Duodenal mucosa (tissue), 2 donors: ENCODE measurements around the gene PVRIG.
"Not testable (repeated sequence)": the region's sequence is repeated elsewhere in the genome, so short reads cannot be mapped to it uniquely, and the experiment has no call there.

ENCODE experiments used
- H3K27ac ChIP-seq: one replicate; pipeline ENCODE4 v1.7.0; 2013; ENCODE audit warnings: low read depth, low read length
- H3K27me3 ChIP-seq, 2 donors: one replicate each; pipeline ENCODE4 v1.7.0; 2013; ENCODE audit warnings: low read length in 2 of 2, control low read depth in 1 of 2; ENCODE audit not compliant: insufficient read depth in 2 of 2, control insufficient read depth in 1 of 2
- H3K36me3 ChIP-seq, 2 donors: one replicate each; pipeline ENCODE4 v1.7.0; 2013; ENCODE audit warnings: low read length in 2 of 2, control low read depth in 1 of 2; ENCODE audit not compliant: insufficient read depth in 2 of 2, control insufficient read depth in 1 of 2
- H3K4me1 ChIP-seq, 2 donors: one replicate each; pipeline ENCODE4 v1.7.0; 2013; ENCODE audit warnings: low read length in 2 of 2, control low read depth in 1 of 2; ENCODE audit not compliant: insufficient read depth in 2 of 2, control insufficient read depth in 1 of 2
- H3K4me3 ChIP-seq, 2 donors: one replicate each; pipeline ENCODE4 v1.7.0; 2013; ENCODE audit warnings: low read length in 2 of 2, low read depth in 1 of 2
- H3K9ac ChIP-seq, 2 donors: one replicate each; pipeline ENCODE4 v1.7.0; 2013; ENCODE audit warnings: low read length in 2 of 2, low read depth in 1 of 2
- H3K9me3 ChIP-seq, 2 donors: one replicate each; pipeline ENCODE4 v1.7.0; 2013; ENCODE audit warnings: low read length in 2 of 2, control low read depth in 1 of 2; ENCODE audit not compliant: control insufficient read depth in 1 of 2

Gene PVRIG

GRCh38 chr7:100213672-100214071, 6.1 kb upstream of the PVRIG start:
- Histone ChIP-seq H3K9me3 (no peaks in the 10 kb centered on the region), H3K27ac (no peak overlapping the region), H3K27me3 (no peaks in the 10 kb centered on the region), H3K4me3 (no peak overlapping the region), H3K4me1 (peaks cover 22 to 28% of the 10 kb centered on the region in 2 donors), H3K9ac (no peak overlapping the region), H3K36me3 (no peaks in the 10 kb centered on the region)

DNA sequence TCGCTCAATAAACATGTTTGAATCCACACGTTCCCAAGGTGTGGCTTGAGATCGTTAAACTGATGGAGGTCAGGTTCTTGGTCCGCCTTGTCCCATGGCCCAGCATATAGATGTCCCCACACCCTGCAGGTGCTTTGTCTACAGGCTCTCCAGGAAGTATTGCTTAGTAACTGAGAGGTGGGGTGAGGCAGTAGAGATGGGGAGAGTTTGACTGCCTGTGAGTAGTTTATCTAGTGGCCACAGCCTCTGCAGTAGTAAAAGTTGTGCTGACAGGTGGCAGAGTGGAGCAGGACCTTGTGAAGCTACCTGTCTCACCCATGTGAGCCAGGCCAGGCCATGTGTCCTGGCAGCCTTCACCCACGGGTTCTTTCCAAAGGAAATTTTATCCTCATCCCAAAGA, 5.4 kb upstream of the PVRIG start:
- not testable (repeated sequence) for H3K9ac ChIP-seq, H3K36me3 ChIP-seq, H3K27ac ChIP-seq, H3K4me3 ChIP-seq, H3K9me3 ChIP-seq, H3K27me3 ChIP-seq
- peaks cover 16 to 24% of the 10 kb centered on the region in 2 donors for H3K4me1 ChIP-seq

GRCh38 chr7:100215895-100216294, 3.9 kb upstream of the PVRIG start:
- no peaks in the 10 kb centered on the region for H3K27me3 ChIP-seq
- H3K27ac ChIP-seq, result no peak overlapping the region
- no peak overlapping the region for H3K4me3 ChIP-seq
- H3K4me1 ChIP-seq, result peaks cover 11 to 22% of the 10 kb centered on the region in 2 donors
- no peaks in the 10 kb centered on the region for H3K36me3 ChIP-seq
- no peaks in the 10 kb centered on the region for H3K9me3 ChIP-seq
- no peak overlapping the region for H3K9ac ChIP-seq

DNA sequence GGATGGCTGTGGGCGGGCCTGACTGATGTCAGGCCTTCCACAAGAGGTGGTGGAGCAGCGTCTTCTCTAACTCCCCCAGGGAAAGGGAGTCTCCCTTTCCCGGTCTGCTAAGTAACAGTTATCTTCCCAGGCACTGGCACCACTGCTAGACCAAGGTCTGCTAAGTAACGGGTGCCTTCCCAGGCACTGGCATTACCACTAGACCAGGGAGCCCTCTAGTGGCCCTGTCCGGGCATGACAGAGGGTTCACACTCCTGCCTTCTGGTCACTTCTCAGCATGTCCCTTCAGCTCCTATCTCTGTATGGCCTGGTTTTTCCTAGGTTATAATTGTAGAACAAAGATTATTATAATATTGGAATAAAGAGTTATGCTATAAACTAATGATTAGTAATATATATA, 1.8 kb upstream of the PVRIG start:
- H3K4me3 ChIP-seq, H3K9me3 ChIP-seq, H3K36me3 ChIP-seq, H3K9ac ChIP-seq, H3K27ac ChIP-seq, H3K27me3 ChIP-seq: not testable (repeated sequence)
- peaks cover 5 to 15% of the 10 kb centered on the region in 2 donors for H3K4me1 ChIP-seq

DNA sequence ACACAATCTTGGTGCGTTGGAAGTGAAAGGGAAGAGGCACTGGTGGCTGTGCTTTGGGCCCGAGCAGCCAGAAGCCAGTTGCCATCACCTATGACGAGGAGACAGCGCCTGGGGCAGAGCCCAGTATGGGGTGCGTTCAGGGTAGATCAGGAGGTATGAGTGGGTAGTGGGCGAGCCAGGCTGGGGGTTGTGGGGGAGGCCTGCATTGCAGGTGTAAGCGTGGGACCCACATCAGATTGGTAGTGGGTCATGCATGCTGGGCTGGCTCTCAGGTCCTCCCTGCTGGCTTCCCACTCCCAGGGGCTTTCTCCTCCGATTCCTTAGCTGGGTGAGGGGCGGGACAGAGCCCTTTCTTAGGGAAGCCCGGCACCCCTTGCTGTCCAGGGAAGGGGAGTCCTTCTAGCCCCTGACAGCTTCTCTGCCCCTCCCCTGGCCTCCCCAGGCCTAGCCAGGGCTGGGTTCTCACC, 445 bp upstream of the PVRIG start:
- no peaks in the 10 kb centered on the region for H3K27me3 ChIP-seq
- peak overlapping the region; percentile 20 for H3K27ac ChIP-seq
- H3K4me1 ChIP-seq, result peaks cover 0 to 7% of the 10 kb centered on the region in 2 donors
- H3K9ac ChIP-seq, result no peak overlapping the region
- H3K36me3 ChIP-seq, result peaks cover 0 to 10% of the 10 kb centered on the region in 2 donors
- H3K9me3 ChIP-seq, result no peaks in the 10 kb centered on the region
- H3K4me3 ChIP-seq, result no peak overlapping the region

DNA sequence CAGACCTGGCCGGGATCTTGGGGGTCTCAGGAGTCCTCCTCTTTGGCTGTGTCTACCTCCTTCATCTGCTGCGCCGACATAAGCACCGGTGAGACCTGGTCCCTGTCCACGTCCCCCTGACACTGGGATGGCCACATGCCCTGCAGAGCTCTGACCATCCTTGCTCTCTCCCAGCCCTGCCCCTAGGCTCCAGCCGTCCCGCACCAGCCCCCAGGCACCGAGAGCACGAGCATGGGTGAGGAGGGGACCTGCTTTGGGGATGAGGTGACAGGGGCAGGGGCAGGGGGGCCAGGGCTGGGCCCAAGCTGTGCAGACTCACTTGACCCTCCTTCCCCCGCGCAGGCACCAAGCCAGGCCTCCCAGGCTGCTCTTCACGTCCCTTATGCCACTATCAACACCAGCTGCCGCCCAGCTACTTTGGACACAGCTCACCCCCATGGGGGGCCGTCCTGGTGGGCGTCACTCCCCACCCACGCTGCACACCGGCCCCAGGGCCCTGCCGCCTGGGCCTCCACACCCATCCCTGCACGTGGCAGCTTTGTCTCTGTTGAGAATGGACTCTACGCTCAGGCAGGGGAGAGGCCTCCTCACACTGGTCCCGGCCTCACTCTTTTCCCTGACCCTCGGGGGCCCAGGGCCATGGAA, 959 bp downstream of the PVRIG start:
- Histone ChIP-seq H3K9ac (peak overlapping the region; percentile 20 to 47), H3K27ac (peak overlapping the region; percentile 51), H3K9me3 (no peaks in the 10 kb centered on the region), H3K4me3 (peak overlapping the region; percentile 21 to 28), H3K27me3 (no peaks in the 10 kb centered on the region), H3K36me3 (peaks cover 0 to 10% of the 10 kb centered on the region in 2 donors), H3K4me1 (peaks cover 0 to 7% of the 10 kb centered on the region in 2 donors)

- H3K9me3 ChIP-seq, result no peaks in the 10 kb centered on the region
- no peaks in the 10 kb centered on the region for H3K27me3 ChIP-seq
- peak overlapping the region; percentile 21 to 51 for H3K4me3 ChIP-seq
- H3K4me1 ChIP-seq, result peaks cover 0 to 7% of the 10 kb centered on the region in 2 donors
- peaks cover 0 to 10% of the 10 kb centered on the region in 2 donors for H3K36me3 ChIP-seq
- H3K9ac ChIP-seq, result peak overlapping the region; percentile 47 to 54
- peak overlapping the region; percentile 51 for H3K27ac ChIP-seq
Measured at GRCh38 chr7:100221231-100221718, 1.5 kb downstream of the PVRIG start.

- H3K4me1 ChIP-seq, result peaks cover 0 to 7% of the 10 kb centered on the region in 2 donors
- H3K36me3 ChIP-seq, result peaks cover 0 to 10% of the 10 kb centered on the region in 2 donors
- peak overlapping the region; percentile 46 for H3K27ac ChIP-seq
- peak overlapping the region; percentile 44 to 54 for H3K9ac ChIP-seq
- H3K27me3 ChIP-seq, result no peaks in the 10 kb centered on the region
- no peaks in the 10 kb centered on the region for H3K9me3 ChIP-seq
- H3K4me3 ChIP-seq, result peak overlapping the region in 1 of 2 donors; percentile 51
Measured at GRCh38 chr7:100221767-100222444, 2.2 kb downstream of the PVRIG start.

DNA sequence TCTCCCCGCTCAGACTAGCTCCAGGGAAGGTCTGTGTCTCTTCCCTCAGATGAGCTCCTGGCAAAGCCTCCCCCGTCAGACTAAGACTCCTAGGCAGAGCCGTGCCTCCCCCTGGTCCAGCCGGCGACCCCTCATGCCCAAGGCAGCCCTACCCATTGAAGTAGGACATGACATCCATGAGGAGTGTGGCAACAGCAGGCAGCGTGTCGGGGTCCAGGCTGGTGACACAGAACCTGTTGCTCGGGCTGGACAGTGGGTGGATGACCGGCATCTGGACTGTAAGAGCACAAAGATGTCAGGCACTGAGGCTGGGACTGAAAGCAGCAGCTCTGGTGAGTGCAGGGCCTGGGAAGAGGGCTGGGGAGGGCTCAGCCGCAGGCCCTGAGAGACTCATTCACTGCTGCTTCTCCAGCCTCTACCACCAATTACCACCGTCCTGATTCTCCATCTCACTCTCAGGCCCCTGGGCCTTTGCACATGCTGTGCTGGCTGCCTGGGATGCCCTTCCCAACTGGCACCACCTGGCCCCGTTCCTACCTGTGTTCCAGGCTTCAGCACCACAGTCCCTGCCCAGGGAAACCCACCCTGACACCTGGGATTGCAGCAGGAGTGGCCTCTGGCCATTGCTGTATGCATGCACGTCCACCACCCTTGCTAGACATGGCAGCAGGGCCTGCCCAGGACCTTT, 2.8 kb downstream of the PVRIG start:
- H3K9ac ChIP-seq, result no peak overlapping the region
- H3K4me3 ChIP-seq, result no peak overlapping the region

DNA sequence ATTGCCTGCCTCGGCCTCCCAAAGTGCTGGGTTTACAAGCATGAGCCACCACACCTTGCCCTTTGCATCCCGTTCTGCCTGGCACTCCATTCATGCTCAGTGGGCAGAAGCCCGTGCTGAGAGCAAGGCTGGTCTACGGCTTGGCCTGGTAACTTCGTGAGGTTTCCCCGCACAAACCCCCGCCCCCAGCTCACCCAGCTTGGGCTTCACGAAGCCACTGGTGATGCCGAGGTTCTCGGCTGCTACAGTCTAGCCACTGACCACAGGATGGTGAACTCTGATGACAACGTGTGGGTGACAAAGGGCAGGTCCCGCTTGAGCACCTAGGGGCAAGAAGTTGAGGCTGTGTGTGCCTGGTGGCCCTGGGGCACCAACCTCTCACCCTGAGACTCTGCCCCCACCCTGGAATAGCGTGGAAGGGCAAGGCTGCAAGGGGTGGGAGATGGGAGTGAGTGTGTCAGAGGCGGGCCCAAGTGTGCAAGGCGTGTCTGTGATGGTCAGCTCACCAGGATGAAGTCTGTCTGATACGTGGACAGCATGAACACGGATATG, 3.7 kb downstream of the PVRIG start:
- not testable (repeated sequence) for H3K9me3 ChIP-seq, H3K4me3 ChIP-seq, H3K4me1 ChIP-seq, H3K27ac ChIP-seq, H3K27me3 ChIP-seq, H3K36me3 ChIP-seq, H3K9ac ChIP-seq

More for the DNA sequence above, 2.8 kb downstream of the PVRIG start:
- peaks cover 0 to 4% of the 10 kb centered on the region in 2 donors for H3K4me1 ChIP-seq
- no peak overlapping the region for H3K27ac ChIP-seq
- peaks cover 0 to 10% of the 10 kb centered on the region in 2 donors for H3K36me3 ChIP-seq
- no peaks in the 10 kb centered on the region for H3K9me3 ChIP-seq
- no peaks in the 10 kb centered on the region for H3K27me3 ChIP-seq
